ENCODE measurements around the gene AMH.

- TF ChIP-seq CTCF (IDR thresholded peaks at IDR 0.05) (no peak), POLR2A (IDR thresholded peaks at IDR 0.05) (no peak)
Measured at GRCh38 chr19:2288818-2289713, 39.9 kb downstream of the AMH start.
